B cell (primary cell): Measurements from ENCODE around the gene ATP8B3. TPM values are rescaled to one million over a fixed set of nuclear protein-coding genes. Genes with fewer than 3 reads are reported as not detected.

Experiments used
- ATAC-seq: fragments of 200-7000 bp; cut with Tn5 transposase; one replicate; pipeline ENCODE4 v1.10.0; 2021; ENCODE audit warnings: low read depth, mild to moderate bottlenecking, moderate number of reproducible peaks, moderate library complexity
- CTCF ChIA-PET: fragments of 350-600 bp; sonication (Branson Sonifier 250); formaldehyde crosslinking; loops from one replicate; lab custom pipeline; 2021; ENCODE audit warnings: antibody characterized with exemption, inconsistent platforms; lab: Charles Lee
- POLR2A ChIA-PET: fragments of 350-600 bp; sonication (Branson Sonifier 250); formaldehyde crosslinking; loops from one replicate; lab custom pipeline; 2021; ENCODE audit warnings: antibody characterized with exemption; lab: Charles Lee
- DNase-seq: peaks from one replicate; pipeline ENCODE4 v3.0.0; 2013
- H2AFZ ChIP-seq: 2 replicates; pipeline ENCODE4 v1.6.1; 2012; ENCODE audit warnings: mild to moderate bottlenecking, low read depth, low read length; ENCODE audit not compliant: insufficient read depth, poor library complexity, severe bottlenecking
- H3K27ac ChIP-seq, 2 donors: 1 replicate in 1 of 2; 2 replicates in 1 of 2; pipeline ENCODE4 v1.5.1; 2012 to 2013; ENCODE audit warnings: low read length in 2 of 2, mild to moderate bottlenecking in 2 of 2, moderate library complexity in 1 of 2
- H3K27me3 ChIP-seq, 4 experiments: fragments of 200-600 bp in 1 of 4; sonication (generic) in 1 of 4; replicated peaks in 1 of 4; 1 replicate in 2 of 4; 2 replicates in 2 of 4; pipeline versions ENCODE4 v1.6.1 to v1.7.0; 2013 to 2016; ENCODE audit warnings: low read length in 3 of 4, mild to moderate bottlenecking in 2 of 4, mixed read lengths in 1 of 4, moderate library complexity in 1 of 4; ENCODE audit not compliant: insufficient read depth in 4 of 4, control insufficient read depth in 3 of 4; ENCODE audit errors: control extremely low read depth in 1 of 4
- H3K36me3 ChIP-seq, 2 experiments: replicated peaks in 1 of 2; 1 replicate in 1 of 2; 2 replicates in 1 of 2; pipeline versions ENCODE4 v1.6.1 to v1.7.1; 2013; ENCODE audit warnings: low read length in 1 of 2; ENCODE audit not compliant: insufficient read depth in 2 of 2, control insufficient read depth in 1 of 2; ENCODE audit errors: control extremely low read depth in 1 of 2, extremely low read depth in 1 of 2
- H3K4me1 ChIP-seq, 2 donors: fragments of 200-600 bp in 1 of 2; sonication (generic) in 1 of 2; 1 replicate in 1 of 2; 2 replicates in 1 of 2; pipeline versions ENCODE4 v1.5.1 to v1.6.1; 2013 to 2017; ENCODE audit warnings: low read length in 2 of 2; ENCODE audit not compliant: control insufficient read depth in 2 of 2, insufficient read depth in 2 of 2
- H3K4me2 ChIP-seq: replicated peaks from 2 replicates; pipeline ENCODE3; 2012; ENCODE audit warnings: mild to moderate bottlenecking, low read depth, low read length; ENCODE audit not compliant: poor library complexity, severe bottlenecking
- H3K4me3 ChIP-seq, 5 experiments: fragments of 200-600 bp in 1 of 5; sonication (generic) in 1 of 5; 1 replicate in 3 of 5; 2 replicates in 2 of 5; pipeline versions ENCODE4 v1.5.1 to v1.7.0; 2011 to 2016; ENCODE audit warnings: low read length in 4 of 5, mild to moderate bottlenecking in 4 of 5, low read depth in 2 of 5, control low read depth in 1 of 5, moderate library complexity in 1 of 5; ENCODE audit not compliant: insufficient read depth in 1 of 5; ENCODE audit errors: control extremely low read depth in 1 of 5, extremely low read depth in 1 of 5
- H3K79me2 ChIP-seq: fragments of 200-600 bp; sonication (generic); one replicate; pipeline ENCODE4 v1.6.0; 2016; ENCODE audit warnings: low read length; ENCODE audit not compliant: control insufficient read depth, insufficient read depth
- H3K9ac ChIP-seq: fragments of 200-600 bp; sonication (generic); 2 replicates; pipeline ENCODE4 v1.6.1; 2017; ENCODE audit warnings: mild to moderate bottlenecking, low read length, moderate library complexity
- H3K9me3 ChIP-seq, 3 donors: one replicate each; pipeline versions ENCODE4 v1.6.1 to v1.7.1; 2013; ENCODE audit warnings: low read length in 2 of 3; ENCODE audit not compliant: control insufficient read depth in 2 of 3, insufficient read depth in 1 of 3; ENCODE audit errors: control extremely low read depth in 1 of 3
- H4K20me1 ChIP-seq: 2 replicates; pipeline ENCODE4 v1.6.0; 2012; ENCODE audit warnings: mild to moderate bottlenecking, low read length; ENCODE audit not compliant: insufficient read depth, control insufficient read depth, poor library complexity, severe bottlenecking
- H3K27ac Mint-ChIP-seq: one replicate; pipeline ENCODE4 v1.8.0; 2021; ENCODE audit warnings: mixed read lengths
- H3K27me3 Mint-ChIP-seq: one replicate; pipeline ENCODE4 v1.8.0; 2021; ENCODE audit warnings: mixed read lengths
- H3K4me1 Mint-ChIP-seq: one replicate; pipeline ENCODE4 v1.8.0; 2021; ENCODE audit warnings: mixed read lengths
- H3K4me3 Mint-ChIP-seq: one replicate; pipeline ENCODE4 v1.8.0; 2021; ENCODE audit warnings: mixed read lengths
- H3K9me3 Mint-ChIP-seq: one replicate; pipeline ENCODE4 v1.8.0; 2022; ENCODE audit warnings: mixed read lengths; ENCODE audit not compliant: insufficient read depth
- EZH2 ChIP-seq: IDR thresholded peaks from 2 replicates; pipeline ENCODE4 v1.6.1; 2012; ENCODE audit warnings: borderline replicate concordance, low read depth, mild to moderate bottlenecking, moderate library complexity, low read length; ENCODE audit not compliant: insufficient read depth, poor library complexity, severe bottlenecking
- WGBS: methylation state at CpG from one replicate; pipeline ENCODE4 v1.1.5; 2013; ENCODE audit warnings: missing lambda C conversion rate; ENCODE audit not compliant: insufficient coverage; 5-methylcytosine and 5-hydroxymethylcytosine counted together
- intact Hi-C: fragments of 100-400 bp; cut with micrococcal nuclease; formaldehyde crosslinking; loops from one replicate; pipeline ENCODE4 v1.10.0; 2022
- polyA plus RNA-seq: library from polyadenylated mRNA; depleted of rRNA; stranded (reverse); fragments of >200 nt; gene quantifications from 2 replicates; pipeline ENCODE4 v1.2.3, GENCODE V29; 2012
- total RNA-seq, 2 donors: library from RNA; stranded (reverse); fragments of 120-200 nt in 1 of 2; gene quantifications; 1 replicate in 1 of 2; 2 replicates in 1 of 2; pipeline versions ENCODE4 v1.2.3 to v1.2.4, GENCODE V29; 2013 to 2022
- TF ChIP-seq, protein P1 (sequence below): fragments of 200-600 bp; IDR thresholded peaks from one replicate; pipeline ENCODE4 v1.8.0; 2022; ENCODE audit warnings: antibody characterized with exemption, mild to moderate bottlenecking

Gene ATP8B3
- total and polyA plus RNA-seq, 2 donors (not counting 1 experiment from before 2014, with no cell fraction given), result 0.89 to 5.1 TPM

- no peaks in the 10 kb centered on the region for H3K27me3 ChIP-seq
- H3K9me3 ChIP-seq, result no peaks in the 10 kb centered on the region
- H2AFZ ChIP-seq, result no peak overlapping the region
- Mint-ChIP-seq H3K9me3 (no peaks in the 10 kb centered on the region), H3K4me1 (peaks cover 59% of the 10 kb centered on the region), H3K27ac (no peak overlapping the region), H3K4me3 (peak overlapping the region; percentile 73), H3K27me3 (no peaks in the 10 kb centered on the region)
- H3K4me1 ChIP-seq, result peaks cover 65 to 75% of the 10 kb centered on the region in 2 donors
- peak overlapping the region in 1 of 5 experiments; percentile 24 for H3K4me3 ChIP-seq
- H3K36me3 ChIP-seq, result peaks cover 0 to 4% of the 10 kb centered on the region in 2 experiments
- WGBS, result 63% methylated on average over 8 of the region's 9 CpGs
- H3K27ac ChIP-seq, result peak overlapping the region in 1 of 2 donors; percentile 34
- POLR2A ChIA-PET, result interaction anchor here (0.7 kb wide), 2 partner anchors 22 to 398 kb away, joined by 3 to 5 read pairs; no protein-coding TSS in a partner anchor
- no peak for TF ChIP-seq EZH2
- TF ChIP-seq, protein P1, sequence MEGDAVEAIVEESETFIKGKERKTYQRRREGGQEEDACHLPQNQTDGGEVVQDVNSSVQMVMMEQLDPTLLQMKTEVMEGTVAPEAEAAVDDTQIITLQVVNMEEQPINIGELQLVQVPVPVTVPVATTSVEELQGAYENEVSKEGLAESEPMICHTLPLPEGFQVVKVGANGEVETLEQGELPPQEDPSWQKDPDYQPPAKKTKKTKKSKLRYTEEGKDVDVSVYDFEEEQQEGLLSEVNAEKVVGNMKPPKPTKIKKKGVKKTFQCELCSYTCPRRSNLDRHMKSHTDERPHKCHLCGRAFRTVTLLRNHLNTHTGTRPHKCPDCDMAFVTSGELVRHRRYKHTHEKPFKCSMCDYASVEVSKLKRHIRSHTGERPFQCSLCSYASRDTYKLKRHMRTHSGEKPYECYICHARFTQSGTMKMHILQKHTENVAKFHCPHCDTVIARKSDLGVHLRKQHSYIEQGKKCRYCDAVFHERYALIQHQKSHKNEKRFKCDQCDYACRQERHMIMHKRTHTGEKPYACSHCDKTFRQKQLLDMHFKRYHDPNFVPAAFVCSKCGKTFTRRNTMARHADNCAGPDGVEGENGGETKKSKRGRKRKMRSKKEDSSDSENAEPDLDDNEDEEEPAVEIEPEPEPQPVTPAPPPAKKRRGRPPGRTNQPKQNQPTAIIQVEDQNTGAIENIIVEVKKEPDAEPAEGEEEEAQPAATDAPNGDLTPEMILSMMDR, result no peak
- H3K4me2 ChIP-seq, result peak overlapping the region; percentile 79
- ATAC-seq (no peak), DNase-seq (no peak)
- CTCF ChIA-PET, result no interaction called here
- H3K9ac ChIP-seq, result no peak overlapping the region
- H4K20me1 ChIP-seq, result peaks cover 64% of the 10 kb centered on the region
- peaks cover 70% of the 10 kb centered on the region for H3K79me2 ChIP-seq
- intact Hi-C loops, result no loop called here
These were observed 40.6 kb upstream of the ATP8B3 start for GRCh38 chr19:1852581-1853128.
